Right lung (tissue), 5 donors: ENCODE results near the gene DMD. TPM values are rescaled to one million over a fixed set of nuclear protein-coding genes. Genes with fewer than 3 reads are reported as not detected.
A peak's percentile ranks its signal among the peaks of the same experiment; 100 is the strongest.
"Not testable (repeated sequence)": the region's sequence is repeated elsewhere in the genome, so short reads cannot be mapped to it uniquely, and the experiment has no call there.

ENCODE experiments used
- DNase-seq, 2 donors: peaks; one replicate each; pipeline ENCODE4 v3.0.0-alpha.2; 2013
- polyA plus RNA-seq, 5 donors: library from polyadenylated mRNA; unstranded; fragments of 120-200 nt; gene quantifications; one replicate each; pipeline versions ENCODE4 v1.2.1 to v1.2.3, GENCODE V29; 2013; ENCODE audit warnings: inconsistent platforms in 1 of 5, low replicate concordance in 1 of 5; ENCODE audit not compliant: insufficient read length in 5 of 5, insufficient read depth in 1 of 5

The DMD gene
- polyA plus RNA-seq, 5 donors = 46.8 to 79.3 (median 59.8) TPM

DNA sequence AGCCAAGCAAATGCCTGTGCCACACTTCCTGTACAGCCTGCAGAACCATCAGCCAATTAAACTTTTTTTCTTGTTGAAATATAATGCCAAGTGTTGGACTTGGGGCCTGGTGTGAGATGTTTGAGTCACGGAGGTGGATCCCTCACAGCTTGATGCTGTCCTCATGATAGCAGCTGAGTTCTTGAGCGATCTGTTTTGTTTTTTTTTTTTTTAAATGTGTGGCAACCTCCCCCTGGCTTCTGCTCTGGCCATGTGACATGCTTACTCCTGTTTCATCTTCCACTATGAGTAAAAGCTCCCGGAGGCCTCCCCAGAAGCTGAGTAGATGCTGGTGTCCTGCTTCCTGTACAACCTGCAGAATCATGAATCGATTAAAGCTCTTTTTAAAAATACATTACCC is 1166.2 kb downstream of the DMD start:
- no peak for DNase-seq

DNA sequence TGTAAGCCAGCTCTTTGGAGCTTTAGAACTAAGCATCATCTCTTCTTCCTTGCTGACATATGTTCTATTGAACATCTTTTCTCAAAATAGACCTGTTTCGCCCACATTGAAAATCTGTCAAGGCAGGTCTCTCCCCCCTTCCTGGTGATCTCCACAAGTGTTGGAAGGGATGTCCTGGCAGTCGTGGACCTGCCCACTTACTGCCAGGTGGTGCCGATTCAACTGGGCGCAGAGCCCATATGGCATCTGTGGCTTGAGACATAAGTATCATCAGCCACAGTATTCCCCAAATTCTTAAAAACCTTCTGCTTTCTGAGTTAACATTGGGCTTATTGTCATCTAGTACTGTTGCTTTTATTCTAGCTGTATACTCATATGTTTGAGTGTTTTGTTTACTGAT is 1170.2 kb downstream of the DMD start:
- DNase-seq = no peak

DNA sequence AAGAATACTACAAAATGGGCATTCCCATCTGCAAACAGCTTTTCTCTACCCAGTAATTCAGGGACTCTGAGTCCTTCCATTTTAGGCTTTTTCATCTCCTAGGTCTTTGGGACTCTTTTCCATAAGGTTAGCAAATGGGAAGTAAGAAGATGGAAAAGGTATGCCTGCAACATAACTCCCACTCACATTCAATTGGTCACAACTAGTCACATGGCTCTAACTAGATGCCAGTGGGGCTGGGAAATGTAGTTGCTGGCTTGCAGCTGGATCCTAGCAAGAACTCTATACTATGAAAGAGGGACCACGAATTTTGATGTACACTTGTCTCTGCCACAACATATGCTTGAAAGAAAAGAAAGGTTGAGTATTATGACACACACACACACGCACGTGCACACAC is 1184.6 kb downstream of the DMD start:
- DNase-seq = no peak

- DNase-seq = no peak
Observed at GRCh38 chrX:32024072-32024471, 1187.3 kb downstream of the DMD start.

DNA sequence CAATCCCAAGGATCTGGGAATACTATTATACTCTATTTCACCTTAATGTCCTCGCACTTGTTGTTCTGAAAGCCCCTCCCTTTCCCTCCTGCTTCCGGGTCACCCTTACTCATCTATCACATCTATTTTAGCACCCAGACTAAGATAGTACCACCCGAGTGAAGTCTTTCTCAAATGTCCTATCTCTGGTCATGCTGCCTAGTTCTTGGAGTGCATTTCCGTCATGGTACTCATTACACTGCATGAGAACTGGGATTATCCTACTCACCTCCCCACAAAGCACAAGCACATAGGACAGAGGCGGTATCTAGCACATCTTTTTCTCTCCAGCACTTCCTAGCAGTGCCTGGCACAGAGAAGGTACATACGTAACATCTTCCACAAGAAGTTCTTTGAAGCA is 1195.2 kb downstream of the DMD start:
- no peak for DNase-seq

GRCh38 chrX:32010948-32011347 is 1200.4 kb downstream of the DMD start:
- no peak for DNase-seq

GRCh38 chrX:32010212-32010611 is 1201.1 kb downstream of the DMD start:
- DNase-seq = no peak

DNA sequence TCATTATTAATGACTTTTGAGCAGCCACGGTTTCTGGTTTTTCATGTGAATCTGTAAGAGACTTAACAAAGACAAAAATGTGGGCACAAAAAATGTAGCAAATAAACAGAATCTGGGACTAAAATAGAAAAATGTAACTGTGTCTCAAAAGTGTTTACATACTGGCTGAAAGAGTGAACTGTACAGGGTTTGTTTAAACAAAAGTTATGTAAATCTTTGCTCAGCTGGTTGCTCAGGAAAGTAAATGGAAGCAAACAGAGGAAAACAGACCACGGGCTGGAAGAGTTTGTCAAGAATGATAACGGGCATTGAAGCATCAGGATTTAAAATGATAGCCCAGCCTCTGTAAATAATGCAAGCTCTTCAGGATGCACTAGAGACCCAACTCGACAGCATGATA is 1217.7 kb downstream of the DMD start:
- peak; percentile 11 to 16 for DNase-seq

DNA sequence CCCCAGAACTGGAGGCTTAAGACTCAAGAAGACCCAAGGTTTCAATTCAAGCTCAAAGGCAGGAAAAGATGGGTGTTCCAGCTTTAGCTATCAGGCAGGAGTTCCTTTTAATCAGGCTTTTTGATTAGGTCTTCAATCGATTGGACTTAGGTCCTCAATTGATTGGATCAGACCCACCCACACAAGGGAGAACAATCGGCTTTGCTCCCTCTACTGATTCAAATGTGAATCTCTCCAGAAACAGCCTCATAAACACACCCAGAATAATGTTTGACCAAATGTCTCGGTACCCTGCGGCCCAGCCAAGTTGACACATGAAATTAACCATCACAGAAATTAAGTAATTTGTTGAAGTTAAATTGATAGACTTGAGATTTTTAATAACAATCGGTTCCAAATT is 1222.4 kb downstream of the DMD start:
- no peak for DNase-seq

DNA sequence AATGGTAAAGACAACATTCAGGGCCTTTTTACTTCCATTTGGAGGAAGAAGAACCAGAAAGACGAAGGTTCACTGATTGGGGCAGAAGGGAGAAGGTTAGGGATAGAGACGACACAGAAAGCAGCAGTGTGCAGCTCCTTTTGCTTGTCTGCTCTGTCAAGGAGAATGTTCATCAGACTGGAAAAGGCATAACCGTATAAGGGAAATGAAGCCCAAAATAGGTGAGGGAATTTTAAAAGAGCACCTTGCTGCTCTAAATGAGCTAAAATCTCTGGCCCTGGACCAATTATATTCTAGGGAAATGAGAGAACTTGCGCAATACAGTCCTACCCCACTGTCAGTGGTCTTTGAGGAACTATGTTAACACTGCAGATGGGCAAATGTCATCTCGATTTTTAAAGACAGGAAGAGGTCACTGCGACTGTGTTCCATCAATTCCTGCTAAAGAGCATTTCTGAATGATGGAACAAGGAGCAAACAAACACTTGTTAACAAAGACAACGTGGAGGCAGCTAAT is 1229.7 kb downstream of the DMD start:
- no peak for DNase-seq

GRCh38 chrX:31969714-31970113 is 1241.6 kb downstream of the DMD start:
- DNase-seq = no peak

- no peak for DNase-seq
Observed at GRCh38 chrX:31962256-31962655, 1249.1 kb downstream of the DMD start.

- no peak for DNase-seq
Observed at GRCh38 chrX:31934842-31935370, 1276.4 kb downstream of the DMD start.

- no peak for DNase-seq
Observed at GRCh38 chrX:31934015-31934414, 1277.3 kb downstream of the DMD start.

DNA sequence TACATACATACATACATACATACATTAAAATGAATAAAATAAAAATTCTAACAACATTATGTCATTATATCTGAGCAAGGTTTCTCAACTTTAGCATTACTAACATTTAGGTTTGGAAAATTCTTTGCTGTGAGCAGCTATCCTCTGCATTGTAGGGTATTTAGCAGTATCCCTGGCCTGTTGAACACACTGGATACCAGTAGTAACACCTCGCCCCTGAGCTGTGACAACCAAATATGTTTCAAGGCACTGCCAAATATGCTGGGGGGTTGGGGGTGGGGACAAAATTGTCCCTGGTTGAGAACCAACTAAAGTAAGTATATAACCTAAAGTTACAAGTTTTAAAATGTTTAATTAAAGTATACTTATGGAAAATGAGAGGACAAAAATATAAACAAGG is 1278.6 kb downstream of the DMD start:
- no peak for DNase-seq

- not testable (repeated sequence) for DNase-seq
Observed at GRCh38 chrX:31932320-31932719, 1279.0 kb downstream of the DMD start.

- no peak for DNase-seq
Observed at GRCh38 chrX:31931225-31931624, 1280.1 kb downstream of the DMD start.

DNA sequence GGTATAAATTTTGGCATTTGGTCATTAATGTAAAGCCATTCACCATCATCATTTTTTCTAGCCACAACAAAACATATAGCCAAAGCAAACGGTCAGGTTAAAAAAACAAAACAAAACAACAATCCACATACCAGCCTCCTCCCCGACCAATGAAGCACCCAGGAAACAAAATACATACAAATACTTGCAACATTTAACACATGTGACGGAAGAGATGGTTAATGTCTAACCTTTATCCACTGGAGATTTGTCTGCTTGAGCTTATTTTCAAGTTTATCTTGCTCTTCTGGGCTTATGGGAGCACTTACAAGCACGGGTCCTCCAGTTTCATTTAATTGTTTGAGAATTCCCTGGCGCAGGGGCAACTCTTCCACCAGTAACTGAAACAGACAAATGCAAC is 1282.0 kb downstream of the DMD start:
- DNase-seq = no peak

- DNase-seq = no peak
Observed at GRCh38 chrX:31921236-31921635, 1290.1 kb downstream of the DMD start.

DNA sequence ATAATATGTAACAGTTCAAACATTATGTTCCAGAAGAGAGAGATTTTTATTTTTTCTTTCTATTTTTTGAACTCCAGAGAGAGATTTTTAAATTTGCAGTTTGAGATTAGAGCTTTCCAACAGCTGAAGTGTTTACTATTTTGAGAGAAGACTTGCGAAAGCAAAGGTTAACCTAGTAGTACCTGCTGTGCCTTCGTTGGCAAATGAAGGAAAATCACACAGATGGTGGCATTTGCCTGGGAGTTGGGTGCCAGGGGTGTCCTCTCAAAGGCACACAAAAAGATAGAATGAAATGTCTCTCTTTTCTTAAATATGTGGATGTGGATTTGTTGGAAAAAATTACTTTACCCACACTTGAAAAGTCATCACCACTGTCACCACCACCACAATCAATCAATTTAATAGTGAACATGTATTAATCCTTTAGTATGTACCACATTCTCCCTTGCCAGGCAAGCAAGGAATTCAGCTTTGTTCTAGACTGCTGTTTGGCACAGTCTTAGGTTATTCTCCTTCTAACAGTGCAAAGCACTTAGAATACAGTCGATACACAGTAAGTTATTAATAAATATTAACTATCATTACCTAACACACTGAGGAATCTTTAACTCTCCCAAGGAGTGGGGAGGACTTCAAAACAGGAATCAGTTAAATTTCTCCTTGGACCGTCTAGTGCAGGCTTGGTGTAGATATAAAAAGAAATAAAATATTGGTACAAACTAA is 1301.3 kb downstream of the DMD start:
- DNase-seq = no peak

GRCh38 chrX:31894152-31894551 is 1317.2 kb downstream of the DMD start:
- DNase-seq = no peak

DNA sequence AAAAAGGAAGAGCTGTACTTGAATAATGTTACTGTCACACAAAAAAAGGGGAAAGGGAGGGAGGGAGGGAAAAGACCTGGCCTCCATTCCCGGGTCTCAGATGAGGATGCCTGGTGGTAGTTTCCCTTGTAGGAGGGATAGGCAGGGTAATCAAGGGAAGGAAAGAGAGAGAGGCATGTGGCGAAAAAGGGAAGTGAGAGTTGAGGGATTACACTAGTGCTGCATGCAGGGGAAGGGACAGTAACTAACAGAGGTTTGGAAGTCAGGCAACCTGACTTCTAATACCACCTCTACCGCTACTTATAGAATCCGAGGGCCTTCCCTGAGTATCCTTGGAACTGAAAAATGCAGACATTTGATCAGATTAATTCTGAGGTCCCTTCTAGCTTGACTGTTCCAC is 1317.8 kb downstream of the DMD start:
- no peak for DNase-seq

DNA sequence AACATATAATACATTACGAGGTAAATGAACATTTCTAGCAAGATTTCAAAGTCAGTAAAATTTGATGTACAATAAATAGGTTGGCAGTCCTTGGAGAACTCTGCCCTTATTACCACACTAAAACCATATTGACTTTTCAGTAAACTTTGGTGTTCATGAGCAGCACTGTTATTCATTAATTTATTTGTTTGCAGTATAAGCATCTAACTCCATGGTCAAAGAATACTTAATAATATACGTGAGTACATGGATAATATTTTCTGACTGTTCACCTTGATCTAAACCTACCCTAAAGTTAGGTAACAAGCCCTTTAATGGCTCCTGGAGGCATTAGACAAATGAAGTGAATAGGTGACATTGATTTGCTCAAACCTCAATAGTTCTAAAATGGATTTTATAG is 1322.3 kb downstream of the DMD start:
- DNase-seq = no peak

DNA sequence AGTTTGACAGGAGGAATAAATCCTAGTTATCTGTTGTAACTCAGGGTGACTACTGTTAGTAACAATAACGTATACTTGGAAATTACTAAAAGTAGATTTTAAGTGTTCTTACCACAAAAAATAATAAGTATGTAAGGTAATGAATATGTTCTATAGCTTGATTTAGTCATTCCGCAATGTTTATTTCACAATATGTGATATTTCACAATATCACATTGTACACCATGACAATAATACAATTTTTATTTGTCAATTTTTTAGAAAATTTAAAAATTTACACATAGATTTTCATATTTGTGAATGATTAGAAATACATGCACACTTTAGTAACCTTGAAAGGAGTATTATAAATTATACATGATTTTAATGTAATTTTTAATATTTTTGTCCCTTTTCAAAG is 1326.8 kb downstream of the DMD start:
- no peak for DNase-seq
